Endothelial cell of umbilical vein (primary cell): ENCODE data around the gene ENKD1. TPM values are rescaled to one million over a fixed set of nuclear protein-coding genes. Genes with fewer than 3 reads are reported as not detected.

Experiments
- BruUV-seq: library from RNA; stranded (reverse); fragments of 400-500 nt; replicated peaks from 2 replicates; lab custom pipeline; 2021; lab: Mats Ljungman, UMichigan
- CTCF ChIA-PET: fragments of 300-600, 350-600 bp; sonication (Branson Sonifier 250); formaldehyde crosslinking; loops from one replicate; lab custom pipeline; 2021; ENCODE audit warnings: antibody characterized with exemption, inconsistent platforms; lab: Charles Lee
- POLR2A ChIA-PET: fragments of 300-600, 350-600 bp; sonication (Branson Sonifier 250); formaldehyde crosslinking; loops from one replicate; lab custom pipeline; 2021; ENCODE audit warnings: antibody characterized with exemption, inconsistent platforms; lab: Charles Lee
- DNase-seq: peaks from one replicate; pipeline ENCODE4 v3.0.0-alpha.2; 2011; ENCODE audit warnings: low read depth, low spot score
- FAIRE-seq: peaks from 2 replicates; lab custom pipeline; 2011; peaks lifted over from hg19 to GRCh38; lab: Jason Lieb, UNC
- H2AFZ ChIP-seq: 2 replicates; pipeline ENCODE4 v1.6.0; 2012; ENCODE audit warnings: low read depth, low read length, control low read depth, inconsistent platforms
- H3K27ac ChIP-seq: 2 replicates; pipeline ENCODE4 v1.5.1; 2011; ENCODE audit warnings: low read depth, mild to moderate bottlenecking, control low read depth, low read length, moderate library complexity; ENCODE audit not compliant: insufficient read depth
- H3K27me3 ChIP-seq, 2 experiments: 2 replicates each; pipeline versions ENCODE4 v1.6.0 to v1.6.1; 2011; ENCODE audit warnings: low read length in 2 of 2, mixed read lengths in 1 of 2; ENCODE audit not compliant: control insufficient read depth in 2 of 2, insufficient read depth in 2 of 2
- H3K36me3 ChIP-seq, 2 experiments: 2 replicates in 1 of 2; 3 replicates in 1 of 2; pipeline ENCODE4 v1.5.1; 2011; ENCODE audit warnings: low read length in 2 of 2, mild to moderate bottlenecking in 1 of 2, moderate library complexity in 1 of 2; ENCODE audit not compliant: control insufficient read depth in 2 of 2, insufficient read depth in 2 of 2; ENCODE audit errors: extremely low read depth in 1 of 2
- H3K4me1 ChIP-seq: 3 replicates; pipeline ENCODE4 v1.5.1; 2011; ENCODE audit warnings: mild to moderate bottlenecking, low read length; ENCODE audit not compliant: control insufficient read depth, insufficient read depth; ENCODE audit errors: extremely low read depth
- H3K4me2 ChIP-seq: 2 replicates; pipeline ENCODE4 v1.6.1; 2011; ENCODE audit warnings: low read length, control low read depth, mixed read lengths; ENCODE audit not compliant: insufficient read depth
- H3K4me3 ChIP-seq, 3 experiments: fragments of 200-600 bp in 1 of 3; sonication (generic), shearing (Covaris generic) in 1 of 3; replicated peaks in 1 of 3; 2 replicates each; pipeline ENCODE4 v1.5.1; 2011 to 2016; ENCODE audit warnings: control low read depth in 3 of 3, low read length in 3 of 3, mild to moderate bottlenecking in 2 of 3, inconsistent platforms in 1 of 3, low read depth in 1 of 3, moderate library complexity in 1 of 3; ENCODE audit not compliant: insufficient read depth in 1 of 3
- H3K79me2 ChIP-seq: 2 replicates; pipeline ENCODE4 v1.6.0; 2012; ENCODE audit warnings: low read length, inconsistent platforms; ENCODE audit not compliant: control insufficient read depth, insufficient read depth
- H3K9ac ChIP-seq: replicated peaks from 2 replicates; pipeline ENCODE3; 2011; ENCODE audit warnings: low read length, control low read depth; ENCODE audit not compliant: insufficient read depth; ENCODE audit errors: extremely low read depth
- H3K9me1 ChIP-seq: replicated peaks from 3 replicates; pipeline ENCODE4 v1.6.0; 2011; ENCODE audit warnings: mild to moderate bottlenecking, low read length; ENCODE audit not compliant: control insufficient read depth, insufficient read depth; ENCODE audit errors: extremely low read depth
- H3K9me3 ChIP-seq: replicated peaks from 2 replicates; pipeline ENCODE4 v1.5.1; 2012; ENCODE audit warnings: low read length, inconsistent platforms; ENCODE audit not compliant: control insufficient read depth, insufficient read depth
- H4K20me1 ChIP-seq: replicated peaks from 2 replicates; pipeline ENCODE3; 2011; ENCODE audit warnings: mild to moderate bottlenecking, low read length; ENCODE audit not compliant: control insufficient read depth, insufficient read depth; ENCODE audit errors: extremely low read depth
- CTCF ChIP-seq, 2 donors: IDR thresholded peaks; 1 replicate in 1 of 2; 2 replicates in 1 of 2; pipeline ENCODE4 v1.5.1; 2011; ENCODE audit warnings: low read length in 2 of 2, mild to moderate bottlenecking in 2 of 2, moderate library complexity in 2 of 2, control low read depth in 1 of 2, inconsistent platforms in 1 of 2, low read depth in 1 of 2; ENCODE audit not compliant: insufficient read depth in 1 of 2; ENCODE audit errors: extremely low read depth in 1 of 2
- EZH2 ChIP-seq: IDR thresholded peaks from 2 replicates; pipeline ENCODE4 v1.6.1; 2012; ENCODE audit warnings: borderline replicate concordance, low read depth, mild to moderate bottlenecking, moderate library complexity, low read length, inconsistent platforms; ENCODE audit not compliant: severe bottlenecking
- FOS ChIP-seq: IDR thresholded peaks from 2 replicates; pipeline ENCODE4 v1.6.1; 2011; ENCODE audit warnings: mild to moderate bottlenecking, low read length, moderate library complexity, borderline replicate concordance; ENCODE audit not compliant: insufficient read depth
- GATA2 ChIP-seq: IDR thresholded peaks from 2 replicates; pipeline ENCODE4 v1.7.0; 2011; ENCODE audit warnings: low read depth, mild to moderate bottlenecking, moderate library complexity, mixed read lengths, low read length; ENCODE audit not compliant: insufficient read length, insufficient read depth
- JUN ChIP-seq: IDR thresholded peaks from 2 replicates; pipeline ENCODE4 v1.6.1; 2011; ENCODE audit warnings: borderline replicate concordance, low read depth; ENCODE audit not compliant: insufficient read length, insufficient read depth
- MAX ChIP-seq: IDR thresholded peaks from 2 replicates; pipeline ENCODE4 v1.6.1; 2011; ENCODE audit not compliant: insufficient read depth, insufficient read length
- MYC ChIP-seq: IDR thresholded peaks from one replicate; pipeline ENCODE4 v1.6.1; 2011; ENCODE audit warnings: mild to moderate bottlenecking, low read depth, low read length
- POLR2A ChIP-seq: IDR thresholded peaks from 2 replicates; pipeline ENCODE4 v1.6.1; 2012; ENCODE audit warnings: low read depth, mild to moderate bottlenecking, control low read depth, low read length
- POLR2AphosphoS5 ChIP-seq: IDR thresholded peaks from 2 replicates; pipeline ENCODE4 v1.6.1; 2012; ENCODE audit warnings: low read depth, mild to moderate bottlenecking, control low read depth, low read length, moderate library complexity; ENCODE audit not compliant: insufficient read depth
- dilution Hi-C: fragments of 300-500 bp; cut with MboI; formaldehyde crosslinking; loops from one replicate; pipeline ENCODE4 v1.15.0; 2019; ENCODE audit warnings: low sequenced_read_pairs; ENCODE audit not compliant: extremely low pct_ligation_motif_present
- intact Hi-C: fragments of 100-400 bp; cut with micrococcal nuclease; formaldehyde crosslinking; loops from one replicate; pipeline ENCODE4 v1.10.0; 2022
- polyA plus RNA-seq, 4 experiments: library from polyadenylated mRNA; depleted of rRNA in 3 of 4; stranded (reverse) in 3 of 4; unstranded in 1 of 4; fragments of >200 nt; gene quantifications; 2 replicates each; pipeline versions ENCODE4 v1.2.1 to v1.2.3, GENCODE V29; 2011 to 2012; ENCODE audit warnings: missing spikeins in 1 of 4
- total RNA-seq: library from RNA; stranded (reverse); gene quantifications from 2 replicates; pipeline ENCODE4 v1.2.3, GENCODE V29; 2021

ENKD1 gene
- total and polyA plus RNA-seq, 2 donors (not counting 3 experiments of a cell fraction or from before 2014, with no cell fraction given): 16.7 to 17.3 TPM

- H3K4me2 ChIP-seq: no peak overlapping the region
- no peaks in the 10 kb centered on the region for H3K9me1 ChIP-seq
- BruUV-seq: no TSS peak
- DNase-seq: no peak
- H2AFZ ChIP-seq: no peak overlapping the region
- ChIA-PET POLR2A (no interaction called here), CTCF (interaction anchor here (0.9 to 2.3 kb wide), 3 partner anchors 12 to 136 kb away, joined by 3 to 11 read pairs (median 5); partner anchors contain the start of gene CARMIL2)
- no peak overlapping the region for H3K27ac ChIP-seq
- no peaks in the 10 kb centered on the region for H3K79me2 ChIP-seq
- no peaks in the 10 kb centered on the region for H3K9me3 ChIP-seq
- no peak overlapping the region for H3K4me3 ChIP-seq
- H3K4me1 ChIP-seq: peaks cover 14% of the 10 kb centered on the region
- intact Hi-C loops: no loop called here
- no peak overlapping the region for H3K9ac ChIP-seq
- no peaks in the 10 kb centered on the region for H4K20me1 ChIP-seq
- dilution Hi-C loops: no loop called here
- TF ChIP-seq POLR2A (no peak), POLR2AphosphoS5 (no peak), MAX (no peak), GATA2 (no peak), EZH2 (no peak), FOS (no peak), MYC (no peak), CTCF (IDR thresholded peaks at IDR 0.05; ENCODE audit: extremely low read depth in 1 of 2, insufficient read depth in 1 of 2, low read depth in 1 of 2, low read length in 2 of 2) (no peak), JUN (no peak)
- FAIRE-seq: no peak
- H3K27me3 ChIP-seq: peaks cover 9 to 14% of the 10 kb centered on the region in 2 experiments
- H3K36me3 ChIP-seq: no peaks in the 10 kb centered on the region
Measured at GRCh38 chr16:67657017-67657608, 9.4 kb downstream of the ENKD1 start.
